GM12864 (cell line): ENCODE measurements around the gene PID1.
"Not testable (repeated sequence)": the region's sequence is repeated elsewhere in the genome, so short reads cannot be mapped to it uniquely, and the experiment has no call there.

ENCODE experiments used
- DNase-seq: peaks from one replicate; pipeline ENCODE4 v3.0.0-alpha.2; 2011; ENCODE audit warnings: low read depth
- H3K4me3 ChIP-seq: 2 replicates; pipeline ENCODE4 v1.5.1; 2011; ENCODE audit warnings: mild to moderate bottlenecking, low read depth, low read length, control low read depth
- TF ChIP-seq, protein P1 (sequence below): IDR thresholded peaks from 2 replicates; pipeline ENCODE4 v1.5.1; 2011; ENCODE audit warnings: low read depth, mild to moderate bottlenecking, moderate library complexity, low read length, control low read depth, inconsistent platforms; ENCODE audit errors: missing control alignments

The PID1 gene

DNA sequence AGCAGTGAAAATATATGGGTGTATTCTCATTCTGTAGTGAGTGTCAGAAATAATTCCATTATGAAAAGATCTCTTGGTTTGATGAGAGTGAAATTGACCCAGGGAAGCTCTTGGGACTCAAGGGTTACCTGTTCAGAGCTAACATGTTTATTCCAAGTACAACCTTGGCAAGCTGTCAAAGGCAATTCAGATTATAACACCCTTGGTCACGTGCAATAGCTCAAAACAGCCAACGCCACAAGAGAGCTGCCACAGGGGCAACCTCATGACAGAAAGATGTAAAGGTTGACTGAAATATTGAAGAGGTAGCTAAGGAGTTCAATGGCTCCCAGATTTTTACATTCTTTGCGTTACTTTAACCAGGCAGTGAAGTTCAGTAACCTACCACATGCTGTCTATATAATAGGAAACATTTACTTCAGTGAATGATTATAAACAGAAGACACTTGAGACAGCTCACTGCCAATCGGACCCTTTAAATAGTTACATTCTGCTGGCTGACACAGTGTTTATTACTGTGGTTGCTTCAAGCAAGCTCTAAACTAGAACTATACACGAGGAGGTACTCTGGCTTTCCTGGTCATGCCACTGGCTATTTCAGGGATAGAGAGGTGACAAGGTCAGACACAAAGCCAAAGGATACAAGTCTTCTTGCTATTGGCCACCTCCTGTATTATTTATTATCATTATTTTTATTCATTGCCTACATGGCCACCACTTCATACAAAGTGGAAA is 187.3 kb downstream of the PID1 start:
- TF ChIP-seq, protein P1, sequence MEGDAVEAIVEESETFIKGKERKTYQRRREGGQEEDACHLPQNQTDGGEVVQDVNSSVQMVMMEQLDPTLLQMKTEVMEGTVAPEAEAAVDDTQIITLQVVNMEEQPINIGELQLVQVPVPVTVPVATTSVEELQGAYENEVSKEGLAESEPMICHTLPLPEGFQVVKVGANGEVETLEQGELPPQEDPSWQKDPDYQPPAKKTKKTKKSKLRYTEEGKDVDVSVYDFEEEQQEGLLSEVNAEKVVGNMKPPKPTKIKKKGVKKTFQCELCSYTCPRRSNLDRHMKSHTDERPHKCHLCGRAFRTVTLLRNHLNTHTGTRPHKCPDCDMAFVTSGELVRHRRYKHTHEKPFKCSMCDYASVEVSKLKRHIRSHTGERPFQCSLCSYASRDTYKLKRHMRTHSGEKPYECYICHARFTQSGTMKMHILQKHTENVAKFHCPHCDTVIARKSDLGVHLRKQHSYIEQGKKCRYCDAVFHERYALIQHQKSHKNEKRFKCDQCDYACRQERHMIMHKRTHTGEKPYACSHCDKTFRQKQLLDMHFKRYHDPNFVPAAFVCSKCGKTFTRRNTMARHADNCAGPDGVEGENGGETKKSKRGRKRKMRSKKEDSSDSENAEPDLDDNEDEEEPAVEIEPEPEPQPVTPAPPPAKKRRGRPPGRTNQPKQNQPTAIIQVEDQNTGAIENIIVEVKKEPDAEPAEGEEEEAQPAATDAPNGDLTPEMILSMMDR: no peak
- no peak for DNase-seq
- no peak overlapping the region for H3K4me3 ChIP-seq

DNA sequence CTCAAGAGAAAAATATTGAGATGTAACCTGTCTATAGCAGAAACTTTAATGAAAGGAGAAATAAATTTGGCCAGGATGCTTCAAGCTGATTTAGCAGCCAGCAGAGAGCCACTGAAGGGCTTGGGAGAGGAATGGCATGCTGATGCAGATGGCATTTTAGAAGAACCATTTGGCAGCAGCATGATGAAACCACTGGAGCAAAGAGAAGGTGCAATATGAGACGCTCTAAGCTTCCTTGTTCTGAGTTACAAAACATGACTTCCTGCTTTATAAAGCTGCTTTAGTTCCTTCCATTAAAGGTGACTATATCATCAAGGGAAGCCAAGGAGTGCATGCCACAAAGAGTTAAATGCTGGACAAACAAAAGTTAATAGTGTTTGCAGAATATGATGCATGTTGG is 189.7 kb downstream of the PID1 start:
- H3K4me3 ChIP-seq: no peak overlapping the region
- no peak for DNase-seq
- TF ChIP-seq, protein P1: no peak

DNA sequence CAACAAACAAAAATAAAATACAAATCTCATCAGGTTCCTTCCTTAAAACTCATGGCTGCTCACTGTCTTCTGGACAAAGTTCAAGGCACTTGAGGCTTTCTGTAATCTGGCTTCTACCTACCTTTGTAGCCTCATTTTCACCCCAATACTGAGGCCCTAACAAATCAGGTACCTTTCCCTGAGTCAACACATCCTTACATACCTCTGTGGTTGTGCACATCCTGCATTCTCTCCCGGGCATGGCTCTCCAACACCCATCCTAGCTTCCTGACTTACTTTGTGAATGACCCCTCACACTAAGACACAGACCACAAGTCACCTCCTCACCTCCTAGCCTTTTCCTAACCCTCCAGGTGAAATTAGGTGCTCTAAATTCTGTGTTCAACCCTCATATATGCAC is 190.9 kb downstream of the PID1 start:
- TF ChIP-seq, protein P1: no peak
- H3K4me3 ChIP-seq: no peak overlapping the region
- DNase-seq: no peak

DNA sequence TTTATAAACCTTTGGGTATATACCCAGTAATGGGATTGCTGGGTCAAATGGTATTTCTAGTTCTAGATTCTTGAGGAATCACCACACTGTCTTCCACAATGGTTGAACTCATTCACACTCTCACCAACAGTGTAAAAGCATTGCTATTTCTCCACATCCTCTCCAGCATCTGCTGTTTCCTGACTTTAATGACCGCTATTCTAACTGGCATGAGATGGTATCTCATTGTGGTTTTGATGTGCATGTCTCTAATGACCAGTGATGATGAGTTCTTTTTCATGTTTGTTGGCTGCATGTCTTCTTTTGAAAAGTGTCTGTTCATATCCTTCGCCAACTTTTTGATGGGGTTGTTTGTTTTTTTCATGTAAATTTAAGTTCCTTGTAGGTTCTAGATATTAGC is 194.2 kb downstream of the PID1 start:
- H3K4me3 ChIP-seq, DNase-seq: not testable (repeated sequence)

DNA sequence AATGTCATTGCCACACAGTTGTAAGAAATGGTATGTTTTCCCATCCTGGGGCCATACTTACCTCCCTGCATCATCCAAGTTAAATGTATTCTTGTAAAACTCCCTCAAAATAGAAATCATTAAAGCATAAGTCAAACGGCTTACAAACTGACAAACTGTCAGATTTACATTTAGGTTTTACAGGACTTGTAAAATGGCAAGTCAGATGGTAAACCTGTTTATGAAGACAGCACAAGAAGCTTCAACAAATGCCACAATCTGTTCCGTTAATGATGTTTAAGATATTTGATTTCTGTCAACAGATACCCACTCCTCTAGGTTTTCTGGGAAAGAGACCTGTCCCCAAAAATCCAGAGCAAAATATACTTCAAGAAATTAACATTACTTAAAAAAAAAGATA is 197.2 kb downstream of the PID1 start:
- DNase-seq: no peak
- no peak overlapping the region for H3K4me3 ChIP-seq
- TF ChIP-seq, protein P1: no peak

DNA sequence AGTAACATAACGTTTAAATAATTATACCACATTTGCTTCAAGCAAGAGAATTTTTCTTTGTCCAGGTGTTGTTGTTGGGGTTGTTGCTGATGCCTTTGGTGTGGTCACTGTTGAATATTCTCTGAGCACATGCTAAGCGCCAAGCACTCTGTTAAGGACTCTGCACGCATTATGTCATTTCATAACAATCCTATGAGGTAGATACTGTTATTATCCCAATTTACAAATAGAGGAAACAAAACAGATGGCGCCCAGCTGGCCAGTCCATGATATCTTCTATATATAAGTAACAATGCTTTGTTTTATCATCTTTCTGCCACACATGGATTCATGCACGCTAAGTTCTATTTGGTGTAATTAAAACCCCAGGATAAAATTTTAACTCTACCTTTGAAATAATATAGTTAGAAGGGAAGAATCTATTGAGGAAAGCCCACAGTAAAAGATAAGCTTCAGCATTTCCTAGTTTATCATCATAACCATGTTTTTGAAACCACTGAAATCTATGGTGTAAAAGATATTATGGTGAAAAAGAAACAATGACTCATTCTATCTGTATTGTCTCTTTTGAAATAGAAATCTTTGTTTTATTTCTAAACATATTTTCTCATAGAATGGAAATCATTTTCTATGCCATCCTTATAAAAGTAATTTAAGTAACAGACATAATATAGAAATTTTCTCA is 199.7 kb downstream of the PID1 start:
- TF ChIP-seq, protein P1: no peak
- no peak for DNase-seq
- H3K4me3 ChIP-seq: no peak overlapping the region

DNA sequence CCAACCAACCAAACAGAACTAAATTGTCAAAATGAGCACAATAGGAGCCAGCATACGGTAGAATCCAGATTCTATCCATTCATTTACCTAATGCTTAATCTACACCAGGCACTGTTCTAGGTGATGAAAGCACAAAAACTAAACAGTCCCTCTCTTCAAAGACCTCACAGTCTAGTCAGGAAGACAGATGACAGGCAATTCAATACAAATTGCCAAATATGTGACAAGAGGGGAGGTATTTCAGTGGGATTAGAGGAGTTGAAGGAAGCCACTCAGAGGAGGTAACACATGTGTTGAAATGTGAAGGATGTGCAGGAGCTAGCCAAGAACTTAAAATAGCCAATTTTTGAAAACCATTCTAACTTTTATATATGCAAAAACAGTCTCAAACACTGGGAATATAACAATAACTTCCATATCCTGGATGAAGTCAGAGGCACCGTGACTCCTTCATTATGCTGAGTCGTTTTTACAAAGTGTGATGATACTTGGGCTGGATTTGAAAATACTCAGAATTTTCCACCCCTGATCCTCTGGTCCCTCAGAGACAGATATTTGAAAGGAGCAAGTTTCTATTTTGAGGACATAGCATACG is 204.9 kb downstream of the PID1 start:
- H3K4me3 ChIP-seq: no peak overlapping the region
- DNase-seq: no peak
- TF ChIP-seq, protein P1: no peak
